C4-2B (cell line): ENCODE data around the gene NLRC5.
A peak's percentile ranks its signal among the peaks of the same experiment; 100 is the strongest.
"Not testable (repeated sequence)": the region's sequence is repeated elsewhere in the genome, so short reads cannot be mapped to it uniquely, and the experiment has no call there.

Source experiments
- H3K27ac ChIP-seq: fragments of 450-650 bp; 2 replicates; pipeline ENCODE4 v1.5.1; 2017
- CTCF ChIP-seq: fragments of 450-650 bp; conservative IDR thresholded peaks from 2 replicates; pipeline ENCODE4 v1.5.1; 2017; ENCODE audit warnings: mild to moderate bottlenecking
- ZFX ChIP-seq: fragments of 450-650 bp; IDR thresholded peaks from 2 replicates; pipeline ENCODE4 v1.6.1; 2017

Gene NLRC5

GRCh38 chr16:56985288-56985961, 3.9 kb upstream of the NLRC5 start:
- no peak for TF ChIP-seq ZFX
- TF ChIP-seq CTCF, result no peak
- H3K27ac ChIP-seq, result no peak overlapping the region

GRCh38 chr16:56985962-56986360, 3.4 kb upstream of the NLRC5 start:
- H3K27ac ChIP-seq, result no peak overlapping the region
- TF ChIP-seq CTCF, result no peak
- no peak for TF ChIP-seq ZFX

GRCh38 chr16:56986361-56986760, 3.0 kb upstream of the NLRC5 start:
- H3K27ac ChIP-seq, result no peak overlapping the region
- no peak for TF ChIP-seq ZFX
- no peak for TF ChIP-seq CTCF

- H3K27ac ChIP-seq, result not testable (repeated sequence)
Measured at GRCh38 chr16:56986908-56987307, 2.4 kb upstream of the NLRC5 start.

- no peak for TF ChIP-seq CTCF
- TF ChIP-seq ZFX, result no peak
Measured at GRCh38 chr16:56987692-56988091, 1.7 kb upstream of the NLRC5 start.

GRCh38 chr16:56988161-56988947, 1.0 kb upstream of the NLRC5 start:
- no peak for TF ChIP-seq ZFX
- no peak for TF ChIP-seq CTCF
- H3K27ac ChIP-seq, result no peak overlapping the region; the same call in 1 of the 2 replicates

More at GRCh38 chr16:56987692-56988091, 1.7 kb upstream of the NLRC5 start:
- H3K27ac ChIP-seq, result no peak overlapping the region

GRCh38 chr16:56989988-56990387, 631 bp downstream of the NLRC5 start:
- H3K27ac ChIP-seq, result peak overlapping the region; percentile 39; the same call in 1 of the 2 replicates
- TF ChIP-seq CTCF (no peak), ZFX (no peak)
